Fibroblast of the aortic adventitia (primary cell): ENCODE measurements around the gene GOLT1A. TPM values are rescaled to one million over a fixed set of nuclear protein-coding genes. Genes with fewer than 3 reads are reported as not detected.

Source experiments
- DNase-seq: peaks from one replicate; pipeline ENCODE4 v3.0.0-alpha.2; 2010; ENCODE audit warnings: low read depth
- H3K4me3 ChIP-seq: 2 replicates; pipeline ENCODE4 v1.5.1; 2011; ENCODE audit warnings: low read depth, mild to moderate bottlenecking, control low read depth, low read length, moderate library complexity
- total RNA-seq: library from RNA; depleted of rRNA; stranded (reverse); fragments of >200 nt; gene quantifications from 2 replicates; pipeline ENCODE4 v1.2.3, GENCODE V29; 2012; ENCODE audit warnings: low replicate concordance
- TF ChIP-seq, protein P1 (sequence below): IDR thresholded peaks from 2 replicates; pipeline ENCODE4 v1.5.1; 2011; ENCODE audit warnings: mild to moderate bottlenecking, low read length, control low read depth, inconsistent platforms; ENCODE audit not compliant: insufficient read depth

GOLT1A gene
- total RNA-seq, 1 donor: not detected

DNA sequence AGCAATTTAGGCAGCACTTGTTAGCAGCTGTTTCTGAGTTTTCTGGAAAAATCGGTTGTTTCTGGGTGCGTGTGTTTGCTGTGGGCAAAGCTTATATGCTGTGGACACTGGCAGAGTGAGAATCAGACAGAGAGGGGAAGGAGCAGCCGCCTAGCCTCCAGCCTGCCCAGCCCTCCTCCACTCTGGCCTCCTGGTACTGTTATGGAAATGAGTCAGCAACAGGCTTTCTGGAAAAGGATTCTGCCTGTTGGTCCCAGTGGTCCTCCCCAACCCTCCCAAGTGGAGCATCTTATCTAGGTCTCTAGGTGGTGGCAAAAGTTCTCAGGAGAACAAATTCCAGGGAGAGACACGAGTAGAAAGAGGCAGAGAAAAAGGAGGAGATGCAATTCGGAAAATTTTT is 42.2 kb upstream of the GOLT1A start:
- H3K4me3 ChIP-seq: no peak overlapping the region
- peak; percentile 46 for DNase-seq
- TF ChIP-seq, protein P1, sequence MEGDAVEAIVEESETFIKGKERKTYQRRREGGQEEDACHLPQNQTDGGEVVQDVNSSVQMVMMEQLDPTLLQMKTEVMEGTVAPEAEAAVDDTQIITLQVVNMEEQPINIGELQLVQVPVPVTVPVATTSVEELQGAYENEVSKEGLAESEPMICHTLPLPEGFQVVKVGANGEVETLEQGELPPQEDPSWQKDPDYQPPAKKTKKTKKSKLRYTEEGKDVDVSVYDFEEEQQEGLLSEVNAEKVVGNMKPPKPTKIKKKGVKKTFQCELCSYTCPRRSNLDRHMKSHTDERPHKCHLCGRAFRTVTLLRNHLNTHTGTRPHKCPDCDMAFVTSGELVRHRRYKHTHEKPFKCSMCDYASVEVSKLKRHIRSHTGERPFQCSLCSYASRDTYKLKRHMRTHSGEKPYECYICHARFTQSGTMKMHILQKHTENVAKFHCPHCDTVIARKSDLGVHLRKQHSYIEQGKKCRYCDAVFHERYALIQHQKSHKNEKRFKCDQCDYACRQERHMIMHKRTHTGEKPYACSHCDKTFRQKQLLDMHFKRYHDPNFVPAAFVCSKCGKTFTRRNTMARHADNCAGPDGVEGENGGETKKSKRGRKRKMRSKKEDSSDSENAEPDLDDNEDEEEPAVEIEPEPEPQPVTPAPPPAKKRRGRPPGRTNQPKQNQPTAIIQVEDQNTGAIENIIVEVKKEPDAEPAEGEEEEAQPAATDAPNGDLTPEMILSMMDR: no peak

DNA sequence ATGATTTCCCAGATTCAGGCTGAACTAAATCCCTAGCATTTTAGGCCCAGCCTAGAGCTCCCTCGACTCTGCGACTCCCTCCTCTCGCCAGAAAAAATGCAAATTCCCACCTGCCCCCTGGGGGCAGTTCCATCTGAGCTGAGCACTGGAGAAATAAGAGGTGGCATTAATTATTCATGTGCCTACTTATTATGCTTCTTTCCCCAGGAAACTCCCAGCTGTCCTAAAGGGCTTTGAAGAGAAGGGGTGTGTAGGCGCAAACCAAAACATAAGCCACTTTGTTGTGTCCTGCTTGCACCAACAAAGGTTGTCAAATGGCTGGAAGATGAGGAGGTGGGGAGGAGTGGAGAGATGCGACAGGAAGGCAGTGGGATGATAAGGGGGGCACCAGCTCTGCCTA is 41.4 kb upstream of the GOLT1A start:
- H3K4me3 ChIP-seq: no peak overlapping the region
- DNase-seq: no peak
- TF ChIP-seq, protein P1: no peak

GRCh38 chr1:204254031-204254661 is 40.4 kb upstream of the GOLT1A start:
- H3K4me3 ChIP-seq: no peak overlapping the region
- peak; percentile 77 for DNase-seq
- TF ChIP-seq, protein P1: no peak

GRCh38 chr1:204251926-204252689 is 38.3 kb upstream of the GOLT1A start:
- peak; percentile 5 for DNase-seq
- no peak overlapping the region for H3K4me3 ChIP-seq
- TF ChIP-seq, protein P1: no peak

- no peak overlapping the region for H3K4me3 ChIP-seq
- no peak for DNase-seq
- TF ChIP-seq, protein P1: no peak
Measured at GRCh38 chr1:204251286-204251685, 37.5 kb upstream of the GOLT1A start.

DNA sequence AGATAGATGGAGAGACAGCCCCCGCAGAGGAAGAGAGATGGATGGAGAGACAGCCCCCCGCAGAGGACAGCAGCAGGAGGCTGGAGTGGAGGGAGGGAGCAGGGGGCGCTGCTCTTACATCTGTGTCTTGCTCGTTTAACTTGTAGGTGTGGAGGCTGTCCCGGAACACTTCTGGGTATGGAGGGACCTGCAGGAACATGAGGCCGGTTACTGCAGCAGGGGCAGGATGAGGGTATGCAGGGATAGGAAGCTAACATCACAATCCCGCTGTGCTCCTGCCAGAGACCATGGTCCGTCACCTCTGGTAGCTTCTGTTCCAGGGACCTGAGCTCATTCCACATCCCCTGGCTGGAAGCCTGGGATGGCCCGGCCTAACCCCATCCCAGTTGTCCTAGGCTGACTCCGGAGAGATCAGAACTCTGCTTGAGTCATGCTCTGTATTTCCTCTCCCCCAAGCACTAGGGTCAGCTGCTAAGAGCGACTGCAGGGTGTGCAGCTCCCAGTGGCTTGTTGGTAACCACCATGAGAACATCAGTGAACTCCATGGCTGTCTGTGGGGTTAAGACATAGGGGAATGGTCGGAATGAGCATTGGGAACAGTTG is 36.7 kb upstream of the GOLT1A start:
- no peak for DNase-seq

More for the DNA sequence above, 36.7 kb upstream of the GOLT1A start:
- TF ChIP-seq, protein P1: no peak
- H3K4me3 ChIP-seq: no peak overlapping the region
